IPS-15b (cell line): ENCODE data around the gene USP24.
A peak's percentile ranks its signal among the peaks of the same experiment; 100 is the strongest.

Experiments
- H3K27me3 ChIP-seq: one replicate; pipeline ENCODE4 v1.6.1; 2013; ENCODE audit warnings: low read length; ENCODE audit not compliant: control insufficient read depth, insufficient read depth
- H3K36me3 ChIP-seq: one replicate; pipeline ENCODE4 v1.6.1; 2013; ENCODE audit warnings: low read length; ENCODE audit not compliant: control insufficient read depth, insufficient read depth
- H3K4me1 ChIP-seq: one replicate; pipeline ENCODE4 v1.6.1; 2013; ENCODE audit warnings: mild to moderate bottlenecking, low read length; ENCODE audit not compliant: control insufficient read depth, insufficient read depth
- H3K4me3 ChIP-seq: one replicate; pipeline ENCODE4 v1.5.1; 2013; ENCODE audit warnings: low read depth, low read length
- H3K9ac ChIP-seq: one replicate; pipeline ENCODE4 v1.6.1; 2013; ENCODE audit warnings: low read depth, mild to moderate bottlenecking, low read length
- H3K9me3 ChIP-seq: one replicate; pipeline ENCODE4 v1.6.1; 2013; ENCODE audit warnings: mild to moderate bottlenecking, low read length; ENCODE audit not compliant: control insufficient read depth, insufficient read depth

Gene USP24

GRCh38 chr1:55215194-55216021 is at the start of gene USP24:
Gene USP24, minus strand, starts transcription at chr1:55215364. Its CDS starts 251 bp downstream, at chr1:55215113.
- Histone ChIP-seq H3K9ac (peak within 1 kb of the TSS; percentile 77), H3K9me3 (no peaks in the 10 kb centered on the region), H3K36me3 (no peaks in the 10 kb centered on the region), H3K27me3 (peaks cover 14% of the 10 kb centered on the region), H3K4me1 (peaks cover 18% of the 10 kb centered on the region), H3K4me3 (peak within 1 kb of the TSS; percentile 81)

GRCh38 chr1:55262822-55263221 is 47.7 kb upstream of the USP24 start:
- no peak overlapping the region for H3K4me3 ChIP-seq
- H3K9me3 ChIP-seq: no peaks in the 10 kb centered on the region
- no peak overlapping the region for H3K9ac ChIP-seq
- H3K27me3 ChIP-seq: no peaks in the 10 kb centered on the region
- no peaks in the 10 kb centered on the region for H3K4me1 ChIP-seq
- no peaks in the 10 kb centered on the region for H3K36me3 ChIP-seq

- no peaks in the 10 kb centered on the region for H3K27me3 ChIP-seq
- no peaks in the 10 kb centered on the region for H3K9me3 ChIP-seq
- no peak overlapping the region for H3K4me3 ChIP-seq
- no peaks in the 10 kb centered on the region for H3K4me1 ChIP-seq
- no peaks in the 10 kb centered on the region for H3K36me3 ChIP-seq
- H3K9ac ChIP-seq: no peak overlapping the region
Observed at GRCh38 chr1:55259911-55260609, 44.9 kb upstream of the USP24 start.

GRCh38 chr1:55257958-55258357 is 42.8 kb upstream of the USP24 start:
- Histone ChIP-seq H3K9ac (no peak overlapping the region), H3K9me3 (no peaks in the 10 kb centered on the region), H3K27me3 (no peaks in the 10 kb centered on the region), H3K4me1 (no peaks in the 10 kb centered on the region), H3K36me3 (no peaks in the 10 kb centered on the region), H3K4me3 (no peak overlapping the region)

- no peaks in the 10 kb centered on the region for H3K9me3 ChIP-seq
- no peak overlapping the region for H3K4me3 ChIP-seq
- H3K27me3 ChIP-seq: no peaks in the 10 kb centered on the region
- H3K9ac ChIP-seq: no peak overlapping the region
- no peaks in the 10 kb centered on the region for H3K4me1 ChIP-seq
- no peaks in the 10 kb centered on the region for H3K36me3 ChIP-seq
Observed at GRCh38 chr1:55255901-55256300, 40.7 kb upstream of the USP24 start.

GRCh38 chr1:55252942-55253589 is 37.9 kb upstream of the USP24 start:
- Histone ChIP-seq H3K9me3 (no peaks in the 10 kb centered on the region), H3K4me3 (no peak overlapping the region), H3K36me3 (no peaks in the 10 kb centered on the region), H3K4me1 (no peaks in the 10 kb centered on the region), H3K9ac (no peak overlapping the region), H3K27me3 (no peaks in the 10 kb centered on the region)

GRCh38 chr1:55250399-55251075 is 35.4 kb upstream of the USP24 start:
- Histone ChIP-seq H3K9me3 (no peaks in the 10 kb centered on the region), H3K9ac (no peak overlapping the region), H3K27me3 (no peaks in the 10 kb centered on the region)

GRCh38 chr1:55249646-55250398 is 34.7 kb upstream of the USP24 start:
- H3K27me3 ChIP-seq: no peaks in the 10 kb centered on the region
- no peaks in the 10 kb centered on the region for H3K9me3 ChIP-seq
- no peak overlapping the region for H3K4me3 ChIP-seq
- H3K4me1 ChIP-seq: no peaks in the 10 kb centered on the region
- no peaks in the 10 kb centered on the region for H3K36me3 ChIP-seq
- H3K9ac ChIP-seq: no peak overlapping the region

More at GRCh38 chr1:55250399-55251075, 35.4 kb upstream of the USP24 start:
- no peaks in the 10 kb centered on the region for H3K36me3 ChIP-seq
- no peak overlapping the region for H3K4me3 ChIP-seq
- H3K4me1 ChIP-seq: no peaks in the 10 kb centered on the region

GRCh38 chr1:55246896-55247295 is 31.7 kb upstream of the USP24 start:
- H3K4me3 ChIP-seq: no peak overlapping the region
- no peaks in the 10 kb centered on the region for H3K36me3 ChIP-seq
- no peaks in the 10 kb centered on the region for H3K27me3 ChIP-seq
- no peaks in the 10 kb centered on the region for H3K9me3 ChIP-seq
- H3K4me1 ChIP-seq: no peaks in the 10 kb centered on the region
- H3K9ac ChIP-seq: no peak overlapping the region

- Histone ChIP-seq H3K9me3 (no peaks in the 10 kb centered on the region), H3K27me3 (no peaks in the 10 kb centered on the region)
Observed at GRCh38 chr1:55246331-55246730, 31.2 kb upstream of the USP24 start.

GRCh38 chr1:55245781-55246180 is 30.6 kb upstream of the USP24 start:
- H3K4me3 ChIP-seq: no peak overlapping the region
- no peak overlapping the region for H3K9ac ChIP-seq
- no peaks in the 10 kb centered on the region for H3K27me3 ChIP-seq
- no peaks in the 10 kb centered on the region for H3K4me1 ChIP-seq
- H3K36me3 ChIP-seq: no peaks in the 10 kb centered on the region
- H3K9me3 ChIP-seq: no peaks in the 10 kb centered on the region

More at GRCh38 chr1:55246331-55246730, 31.2 kb upstream of the USP24 start:
- Histone ChIP-seq H3K9ac (no peak overlapping the region), H3K4me1 (no peaks in the 10 kb centered on the region), H3K4me3 (no peak overlapping the region), H3K36me3 (no peaks in the 10 kb centered on the region)
